HG02840 (cell line): ENCODE data around the gene DNAJC9.
"Not testable (repeated sequence)": the region's sequence is repeated elsewhere in the genome, so short reads cannot be mapped to it uniquely, and the experiment has no call there.

Experiments
- ATAC-seq: cut with Tn5 transposase; IDR thresholded peaks from one replicate; pipeline ENCODE4 v1.9.1; 2021; ENCODE audit warnings: mild to moderate bottlenecking, moderate library complexity, moderate number of reproducible peaks; ENCODE audit not compliant: unreplicated experiment, low FRiP score

Gene DNAJC9, protein sequence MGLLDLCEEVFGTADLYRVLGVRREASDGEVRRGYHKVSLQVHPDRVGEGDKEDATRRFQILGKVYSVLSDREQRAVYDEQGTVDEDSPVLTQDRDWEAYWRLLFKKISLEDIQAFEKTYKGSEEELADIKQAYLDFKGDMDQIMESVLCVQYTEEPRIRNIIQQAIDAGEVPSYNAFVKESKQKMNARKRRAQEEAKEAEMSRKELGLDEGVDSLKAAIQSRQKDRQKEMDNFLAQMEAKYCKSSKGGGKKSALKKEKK

DNA sequence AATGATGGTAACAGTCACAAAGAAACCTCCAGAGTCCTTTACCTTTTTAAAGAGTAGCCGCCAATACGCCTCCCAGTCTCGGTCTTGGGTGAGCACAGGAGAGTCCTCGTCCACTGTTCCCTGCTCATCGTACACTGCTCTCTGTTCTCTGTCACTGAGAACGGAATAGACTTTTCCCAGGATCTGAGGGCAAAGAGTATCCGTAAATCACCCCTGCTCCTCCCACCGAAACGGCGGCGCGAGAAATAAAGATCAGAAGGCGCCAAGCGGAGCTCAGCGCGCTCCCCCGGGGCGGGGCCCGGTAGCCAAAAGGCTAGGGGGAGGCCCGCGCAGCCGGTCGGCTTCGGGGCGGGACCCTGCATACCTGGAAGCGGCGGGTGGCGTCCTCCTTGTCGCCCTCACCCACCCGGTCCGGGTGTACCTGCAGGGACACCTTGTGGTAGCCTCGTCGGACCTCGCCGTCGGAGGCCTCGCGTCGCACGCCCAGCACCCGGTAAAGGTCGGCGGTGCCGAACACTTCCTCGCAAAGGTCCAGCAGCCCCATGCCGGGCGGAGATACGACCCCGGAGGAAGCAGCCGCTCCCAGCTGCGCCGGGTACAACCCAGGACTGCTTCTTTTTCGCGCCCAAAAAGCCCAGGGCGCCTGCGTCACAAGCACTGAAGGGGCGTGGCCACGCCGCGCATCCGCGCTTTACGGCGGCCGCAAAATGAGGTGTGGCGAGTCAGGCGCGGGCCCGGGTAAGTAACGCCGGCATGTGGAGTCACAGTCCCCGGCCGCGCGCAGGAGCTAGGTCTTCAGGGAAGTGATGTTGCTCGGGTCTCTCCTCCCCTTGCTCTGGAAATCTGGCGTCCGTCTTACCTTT is at the start of gene DNAJC9:
Gene DNAJC9, minus strand, starts transcription at position 610 of the 863 bp plus-strand sequence. Its CDS starts 66 bp downstream, at position 544.
- ATAC-seq = peak; percentile 88

DNA sequence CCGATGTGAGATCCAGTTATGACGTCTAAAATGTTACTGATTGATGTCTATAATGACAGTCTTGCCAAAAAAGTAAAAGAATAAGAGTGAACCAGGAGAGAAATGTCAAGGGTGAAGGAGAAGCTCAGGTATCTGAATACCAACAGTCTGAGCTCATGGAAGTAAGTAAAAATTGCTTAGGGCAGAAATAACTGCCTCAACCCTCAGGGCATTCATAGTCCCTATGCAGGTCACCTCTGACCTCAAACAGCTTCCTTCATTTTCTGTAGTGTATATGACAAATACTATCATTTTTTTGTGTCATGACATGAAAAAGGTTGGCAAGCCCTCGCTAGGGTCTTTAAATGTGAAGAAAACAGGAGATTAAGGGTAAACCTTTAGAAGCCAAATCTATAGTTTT is 46.4 kb upstream of the DNAJC9 start:
- ATAC-seq = no peak

DNA sequence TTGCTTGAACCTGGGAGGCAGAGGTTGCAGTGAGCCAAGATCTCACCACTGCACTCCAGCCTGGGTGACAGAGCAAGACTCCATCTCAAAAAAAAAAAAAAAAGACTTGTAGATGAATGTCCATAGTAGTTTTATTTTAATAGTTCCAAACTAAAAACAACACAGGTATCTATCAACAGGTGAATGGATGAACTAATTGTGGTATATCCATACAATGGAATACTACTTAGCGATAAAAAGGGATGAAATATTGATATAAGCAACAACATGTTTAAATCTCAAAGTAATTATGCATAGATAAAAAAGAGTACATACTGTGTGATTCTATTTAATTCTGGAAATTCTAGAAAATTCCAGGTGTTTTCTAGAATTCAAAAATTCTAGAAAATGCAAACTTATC is 42.9 kb upstream of the DNAJC9 start:
- no peak for ATAC-seq

DNA sequence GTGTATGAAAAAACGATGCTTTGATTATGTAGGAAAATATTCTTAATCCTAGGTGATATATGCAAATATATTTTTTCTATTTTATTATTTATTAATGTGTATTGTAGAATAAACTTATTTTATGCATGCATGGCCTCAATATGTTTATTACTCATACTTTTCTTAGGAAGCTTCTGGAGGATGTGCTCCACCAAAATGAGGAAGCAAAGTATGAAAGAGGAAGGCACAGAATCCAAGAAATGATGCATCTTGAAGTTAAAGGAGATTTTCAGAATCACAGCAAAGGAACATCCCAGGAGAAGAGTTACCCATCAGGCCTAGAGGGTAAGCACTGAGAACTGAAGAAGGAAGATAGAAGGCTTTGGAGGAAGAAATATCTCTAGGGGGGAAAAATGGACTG is 40.4 kb upstream of the DNAJC9 start:
- no peak for ATAC-seq

DNA sequence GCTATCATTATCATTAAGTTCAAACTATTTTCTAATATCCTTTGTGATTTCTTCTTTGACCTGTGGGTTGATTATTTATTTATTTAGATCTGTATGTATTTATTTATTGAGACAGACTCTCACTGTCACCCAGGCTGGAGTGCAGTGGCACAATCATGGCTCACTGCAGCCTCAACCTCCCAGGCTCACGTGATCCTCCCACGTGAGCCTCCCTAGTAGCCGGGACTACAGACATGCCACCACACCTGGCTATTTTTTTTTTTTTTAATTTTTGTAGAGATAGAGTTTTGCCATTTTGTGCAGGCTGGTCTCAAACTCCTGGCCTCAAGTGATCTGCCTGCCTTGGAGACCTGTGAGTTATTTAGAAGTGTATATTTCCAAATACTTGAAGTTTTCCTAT is 34.0 kb upstream of the DNAJC9 start:
- no peak for ATAC-seq

DNA sequence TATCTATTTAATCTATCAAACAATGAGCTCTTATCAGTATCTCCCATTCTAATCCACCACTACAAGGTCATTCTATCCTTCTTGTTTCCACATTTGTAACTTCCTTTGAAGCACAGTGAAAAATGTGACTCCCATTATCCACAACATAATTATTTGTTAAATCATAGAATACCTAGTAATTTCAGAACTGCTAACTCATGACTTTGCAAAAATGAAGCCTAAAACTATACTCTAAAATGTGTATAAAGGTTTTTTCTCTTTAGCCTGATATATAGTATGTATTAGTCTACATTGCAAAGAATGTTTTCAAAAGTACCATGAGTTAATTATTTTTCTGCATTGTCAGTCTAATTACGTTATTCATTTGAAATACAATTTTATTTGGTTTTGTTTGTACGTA is 17.4 kb upstream of the DNAJC9 start:
- ATAC-seq = no peak

DNA sequence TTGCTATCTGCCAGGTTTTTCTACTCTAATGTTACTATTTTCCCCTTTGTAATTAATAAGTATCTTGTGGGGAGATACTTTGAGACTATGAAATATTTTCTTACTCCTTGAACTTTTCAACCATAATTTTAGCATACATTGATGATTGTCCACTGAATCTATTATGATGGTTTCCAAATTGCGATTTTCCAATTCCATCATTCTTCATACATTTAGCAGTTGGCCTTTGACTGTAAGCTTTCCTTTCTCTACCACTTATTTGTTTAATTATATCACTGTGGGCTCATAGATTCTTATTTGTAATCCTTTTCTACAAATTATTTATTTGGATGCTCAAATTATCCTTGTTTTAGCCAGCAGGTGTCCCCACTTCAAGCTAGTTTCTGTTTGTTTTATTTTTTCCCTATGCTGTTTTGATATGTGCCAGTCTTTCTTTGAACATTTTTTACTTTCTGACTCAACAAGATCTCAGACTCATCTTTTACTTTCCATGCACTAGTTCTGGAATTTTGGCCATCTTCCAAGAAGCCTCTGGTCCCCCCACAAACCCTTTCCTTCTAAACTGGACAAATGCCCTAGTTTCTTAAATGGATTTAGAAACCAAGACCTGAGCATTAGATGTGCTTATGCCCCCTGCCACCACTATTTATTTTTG is 16.8 kb upstream of the DNAJC9 start:
- no peak for ATAC-seq

DNA sequence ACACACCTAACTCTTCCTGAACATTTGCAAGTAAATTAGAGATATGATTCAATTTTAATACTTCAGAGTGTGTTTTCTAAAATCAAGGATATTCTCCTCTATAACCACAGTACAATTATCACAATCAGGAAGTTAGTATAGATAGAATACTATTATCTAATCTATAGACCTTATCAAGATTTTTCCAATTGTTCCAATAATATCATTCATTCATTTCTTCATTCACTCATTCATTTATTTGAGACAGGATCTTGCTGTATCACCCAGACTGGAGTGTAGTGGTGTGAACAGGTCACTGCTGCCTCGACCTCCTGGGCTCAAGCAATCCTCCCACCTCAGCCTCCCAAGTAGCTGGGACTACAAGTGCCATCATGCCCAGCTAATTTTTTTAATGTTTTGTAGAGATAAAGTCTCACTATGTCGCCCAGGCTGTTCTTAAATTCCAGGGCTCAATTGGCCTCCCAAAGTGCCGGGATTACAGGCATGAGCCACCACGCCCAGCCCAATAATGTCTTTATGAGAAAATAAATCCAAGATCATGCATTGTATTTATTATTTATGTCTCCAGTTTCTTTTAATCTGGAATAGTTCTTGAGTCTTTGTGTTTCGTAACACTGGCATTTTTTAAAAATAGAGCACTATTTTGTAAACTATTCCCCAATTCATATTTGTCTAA is 16.0 kb upstream of the DNAJC9 start:
- no peak for ATAC-seq

DNA sequence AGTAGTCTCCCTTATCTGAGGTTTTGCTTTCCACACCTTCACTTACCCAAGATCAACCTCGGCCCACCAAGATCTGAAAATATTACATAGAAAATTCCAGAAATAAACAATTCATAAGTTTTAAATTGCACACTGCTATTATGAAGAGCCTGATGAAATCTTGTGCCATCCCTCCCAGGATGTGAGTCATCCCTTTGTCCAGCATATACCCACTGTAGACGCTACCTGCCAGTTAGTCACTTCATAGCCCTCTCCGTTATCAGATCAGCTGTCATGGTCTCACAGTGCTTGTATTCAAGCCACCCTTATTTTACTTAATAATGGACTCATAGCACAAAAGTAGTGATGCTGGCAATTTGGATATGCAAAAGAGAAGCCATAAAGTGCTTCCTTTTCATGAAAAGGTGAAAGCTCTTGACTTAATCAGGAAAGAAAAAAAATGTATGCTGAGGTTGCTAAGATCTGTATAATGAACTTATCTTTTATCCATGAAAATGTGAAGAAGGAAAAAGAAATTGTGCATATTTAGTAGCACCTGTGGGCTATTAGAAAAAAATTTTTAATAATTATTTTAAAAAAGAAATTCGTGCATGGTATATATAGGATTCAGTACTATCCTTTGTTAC is 15.2 kb upstream of the DNAJC9 start:
- no peak for ATAC-seq

DNA sequence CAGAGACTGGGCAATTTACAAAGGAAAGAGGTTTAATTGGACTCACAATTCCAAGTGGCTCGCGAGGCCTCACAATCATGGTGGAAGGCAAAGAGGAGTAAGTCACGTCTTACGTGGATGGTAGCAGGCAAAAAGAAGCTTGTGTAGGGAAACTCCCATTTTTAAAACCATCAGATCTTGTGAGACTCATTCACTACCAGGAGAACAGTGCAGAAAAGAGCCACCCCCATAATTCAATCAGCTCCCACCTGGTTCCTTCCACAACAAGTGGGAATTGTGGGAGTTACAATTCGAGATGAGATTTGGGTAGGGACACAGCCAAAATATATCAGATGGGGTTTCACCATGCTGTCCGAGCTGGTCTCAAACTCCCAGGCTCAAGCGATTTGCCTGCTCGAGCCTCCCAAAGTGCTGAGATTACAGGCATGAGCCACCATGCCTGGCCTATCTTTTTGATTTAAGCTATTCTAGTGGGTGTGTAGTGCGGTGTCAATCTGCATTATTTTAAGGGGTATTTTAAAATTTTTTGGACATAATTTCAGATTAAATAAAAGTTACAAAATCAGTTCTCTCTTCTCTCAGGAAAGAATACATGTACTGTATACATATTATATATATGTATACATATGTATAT is 14.4 kb upstream of the DNAJC9 start:
- no peak for ATAC-seq

DNA sequence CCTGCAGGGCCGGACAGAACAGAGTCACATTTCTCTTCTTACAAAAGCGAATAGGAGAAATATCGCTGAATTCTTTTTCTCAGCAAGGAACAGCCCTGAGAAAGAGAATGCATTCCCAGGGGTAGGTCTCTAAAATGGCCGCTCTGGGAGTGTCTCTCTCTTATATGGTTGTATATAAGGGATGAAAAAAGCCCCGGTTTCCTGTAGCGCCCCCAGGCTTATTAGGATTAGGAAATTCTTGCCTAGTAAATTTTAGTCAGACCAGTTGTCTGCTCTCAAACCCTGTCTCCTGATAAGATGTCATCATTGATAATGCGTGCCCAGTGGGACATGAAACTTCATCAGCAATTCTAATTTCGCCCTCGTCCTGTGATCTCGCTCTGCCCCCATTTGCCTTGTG is 11.6 kb upstream of the DNAJC9 start:
- not testable (repeated sequence) for ATAC-seq

DNA sequence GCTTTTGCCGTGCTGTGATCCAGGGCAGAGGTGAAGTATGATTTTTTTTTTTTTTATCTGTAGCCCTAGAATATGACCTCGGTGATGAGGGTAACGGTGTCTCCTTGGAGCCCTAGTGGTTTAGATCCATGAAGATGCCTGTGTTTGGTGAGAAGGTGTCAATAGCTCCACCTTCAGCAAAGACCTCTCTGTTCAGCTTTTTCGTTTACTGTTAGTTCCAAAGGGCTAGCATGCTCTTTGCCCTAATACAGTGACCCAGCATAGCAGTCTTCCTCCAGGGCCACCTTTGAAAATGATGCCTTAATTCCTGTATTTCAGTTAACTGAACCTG is 6.1 kb upstream of the DNAJC9 start:
- no peak for ATAC-seq

DNA sequence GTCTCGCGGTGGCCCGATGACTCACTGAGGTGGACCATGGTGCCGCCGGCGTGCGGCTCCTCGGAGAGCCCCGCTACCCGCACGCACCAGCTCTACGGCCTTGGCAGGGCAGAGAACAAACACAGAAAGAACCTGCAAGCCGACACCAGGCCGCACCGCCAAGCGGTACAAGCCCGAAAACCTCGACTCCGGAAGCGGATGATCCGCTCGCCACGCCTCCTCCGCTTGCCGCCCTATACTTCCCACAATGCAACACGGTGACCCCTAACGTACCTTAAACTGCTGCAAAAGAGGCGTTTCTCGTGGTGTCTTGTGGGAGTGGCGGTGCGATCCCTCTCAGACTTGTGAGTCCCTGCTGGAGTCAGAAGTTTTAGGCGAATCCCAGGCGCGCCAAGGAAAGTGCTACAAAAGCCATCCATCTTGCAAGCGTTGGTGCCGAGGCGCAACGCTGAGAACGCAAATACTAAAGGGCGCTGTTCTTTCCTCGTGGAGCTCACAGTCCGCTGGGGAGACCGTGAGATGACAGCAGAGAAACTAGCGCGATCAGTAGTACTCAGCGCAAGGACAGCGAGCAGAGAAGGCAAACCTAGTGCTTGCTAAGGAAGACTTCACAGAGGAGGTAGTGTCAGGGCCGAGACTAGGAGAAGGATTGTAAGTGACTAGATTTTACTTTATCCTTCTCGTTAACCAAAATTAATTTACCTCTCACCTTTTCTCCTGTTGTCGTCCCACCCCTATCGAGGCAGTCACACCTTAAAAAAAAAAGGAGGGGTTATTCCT is 5.6 kb upstream of the DNAJC9 start, which contains the start of gene MRPS16:
Gene MRPS16, minus strand, starts transcription at position 200 of the 780 bp plus-strand sequence. Its CDS starts 162 bp downstream, at position 38.
- ATAC-seq = peak; percentile 73

DNA sequence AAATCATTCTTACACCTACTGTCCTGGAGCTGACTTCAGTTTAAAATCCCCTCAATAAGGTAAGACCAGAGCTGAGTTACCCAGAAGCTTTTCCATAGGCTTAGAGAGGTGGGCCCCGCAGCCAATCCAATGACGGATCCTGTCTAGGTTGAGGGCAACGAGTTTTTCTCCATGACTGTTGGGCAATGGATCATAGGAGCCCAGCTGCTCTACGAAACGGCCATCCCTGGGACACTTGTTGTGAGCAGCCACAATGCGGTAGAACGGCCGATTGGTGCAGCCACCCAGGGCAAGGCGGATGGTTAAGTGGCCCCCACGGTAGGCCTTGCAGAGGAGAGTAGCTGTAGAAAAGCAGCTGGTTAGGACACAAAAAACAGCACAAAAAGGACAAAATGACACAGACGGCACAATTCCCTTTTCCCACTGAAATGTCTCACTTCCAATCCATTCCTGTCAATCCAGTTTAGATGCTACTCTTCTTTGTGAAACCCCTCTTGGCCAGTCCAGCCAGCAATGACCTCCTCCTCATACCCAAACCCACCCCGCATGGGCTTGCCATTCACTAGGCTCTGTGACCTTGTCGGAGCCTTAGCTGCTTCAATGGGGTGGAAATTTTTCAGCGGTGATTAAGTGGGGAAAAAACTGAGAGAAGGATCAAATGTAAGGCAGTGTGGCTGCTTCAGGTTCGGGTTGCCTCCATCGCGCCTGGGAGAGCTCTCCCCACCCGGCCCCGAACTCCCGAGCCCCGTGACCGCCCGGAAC is 4.8 kb upstream of the DNAJC9 start:
- ATAC-seq = peak; percentile 29

DNA sequence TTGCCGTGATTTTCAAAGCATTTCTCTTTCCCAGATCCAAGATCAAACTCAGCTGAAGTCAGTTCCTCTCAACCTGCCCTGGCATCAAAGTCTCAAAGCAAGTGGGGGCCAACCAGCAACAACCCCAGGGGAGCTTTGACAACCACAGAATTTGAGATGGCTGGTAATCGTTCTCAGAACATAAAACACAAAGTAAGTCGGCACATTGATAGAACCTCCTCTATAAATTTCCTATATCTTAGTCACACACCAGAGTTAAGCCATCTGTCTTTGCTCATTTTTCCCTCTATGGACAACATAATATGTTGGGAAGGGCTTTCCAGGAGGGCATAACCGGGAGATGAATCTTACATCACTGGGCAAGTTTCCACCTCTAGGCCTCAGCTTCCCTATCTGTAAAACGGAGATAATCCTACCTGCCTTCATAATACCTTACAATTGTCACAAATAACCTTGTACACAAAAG is 1.2 kb upstream of the DNAJC9 start:
- ATAC-seq = no peak

DNA sequence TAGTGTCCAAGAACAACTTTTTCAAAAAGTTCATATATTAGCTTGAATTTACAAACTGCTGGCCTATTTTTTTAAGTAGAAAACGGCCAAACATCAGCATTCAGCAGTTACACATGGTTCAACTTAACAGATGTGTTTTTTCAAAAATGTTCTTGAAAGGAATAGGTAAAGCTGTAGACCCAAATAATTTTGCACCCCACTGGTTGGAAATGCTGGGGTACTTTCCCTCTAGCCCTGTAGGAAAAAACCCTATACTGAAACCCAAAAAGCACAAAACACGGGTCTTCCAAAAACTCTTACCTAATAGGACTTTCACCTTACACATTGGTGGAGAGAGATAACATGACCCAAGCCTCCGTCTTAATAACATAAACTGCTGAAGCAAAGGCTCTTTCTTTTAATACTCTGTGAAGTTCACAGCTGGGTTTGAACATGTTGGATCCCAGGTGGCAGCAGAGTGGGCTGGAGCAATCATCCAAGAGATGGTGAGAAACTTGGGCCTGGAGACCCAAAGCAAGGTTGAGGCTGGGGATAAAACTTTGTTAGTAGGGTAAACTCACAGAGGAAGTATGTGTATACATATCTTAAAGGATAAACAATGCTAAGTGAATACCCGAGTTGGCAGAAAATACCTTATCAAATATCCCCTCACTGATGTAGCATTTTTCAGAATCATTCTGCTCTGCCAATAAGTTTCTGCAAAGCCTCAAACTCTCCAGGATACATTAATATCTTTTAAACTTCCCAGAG is 629 bp upstream of the DNAJC9 start:
- ATAC-seq = no peak

DNA sequence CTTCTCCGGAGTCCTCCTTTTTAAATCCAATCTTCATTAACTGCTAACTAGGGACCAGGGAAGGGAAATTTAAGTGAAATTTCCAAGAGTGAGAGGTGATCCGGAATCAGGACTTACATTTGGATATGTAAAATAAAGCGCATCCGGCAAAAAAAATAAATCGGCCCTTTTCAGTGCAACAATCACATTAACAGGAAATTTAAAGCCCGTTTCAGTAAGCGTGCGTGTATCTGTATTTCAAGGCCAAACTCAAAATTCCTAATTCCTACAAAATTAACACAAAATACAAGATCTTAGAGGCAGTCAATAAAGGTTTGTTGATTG is 771 bp downstream of the DNAJC9 start:
- no peak for ATAC-seq
